ENCODE results near the gene ARFGEF2.

The ARFGEF2 gene

DNA sequence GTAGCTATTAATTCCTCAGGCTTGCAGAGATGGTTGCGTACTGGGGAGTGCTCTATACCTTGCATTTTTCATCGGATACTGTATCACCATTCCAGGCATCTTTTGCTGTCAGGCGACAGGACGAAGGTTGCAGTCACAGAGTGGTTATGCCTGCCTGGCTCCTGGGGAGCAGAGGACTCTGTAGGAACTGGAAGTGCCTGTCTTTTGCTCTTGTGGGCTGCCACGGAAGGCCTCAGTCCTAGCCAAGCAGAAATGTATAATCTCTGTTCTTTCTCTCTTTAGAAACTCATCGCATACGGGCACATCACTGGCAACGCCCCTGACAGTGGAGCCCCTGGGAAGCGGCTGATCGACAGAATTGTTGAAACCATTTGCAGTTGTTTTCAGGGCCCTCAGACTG, 29.5 kb downstream of the ARFGEF2 start:
- Histone ChIP-seq H3K9me3 (ENCODE audit: control insufficient read depth in 2 of 2, low read length in 2 of 2) (no peaks in the 10 kb centered on the region), H3K36me3 (ENCODE audit: control insufficient read depth in 2 of 2, insufficient read depth in 2 of 2, low read length in 2 of 2) (peaks cover 51 to 71% of the 10 kb centered on the region in 2 donors), H3K27me3 (ENCODE audit: control insufficient read depth in 2 of 2, insufficient read depth in 2 of 2, low read length in 2 of 2) (no peaks in the 10 kb centered on the region), H3K9ac (ENCODE audit: low read depth in 1 of 2, low read length in 2 of 2) (no peak overlapping the region), H3K27ac (ENCODE audit: low read depth in 2 of 2, low read length in 2 of 2) (no peak overlapping the region), H3K4me1 (ENCODE audit: control insufficient read depth in 2 of 2, insufficient read depth in 2 of 2, low read length in 2 of 2) (peaks cover 0 to 9% of the 10 kb centered on the region in 2 donors), H3K4me3 (ENCODE audit: low read length in 2 of 2) (no peak overlapping the region)

DNA sequence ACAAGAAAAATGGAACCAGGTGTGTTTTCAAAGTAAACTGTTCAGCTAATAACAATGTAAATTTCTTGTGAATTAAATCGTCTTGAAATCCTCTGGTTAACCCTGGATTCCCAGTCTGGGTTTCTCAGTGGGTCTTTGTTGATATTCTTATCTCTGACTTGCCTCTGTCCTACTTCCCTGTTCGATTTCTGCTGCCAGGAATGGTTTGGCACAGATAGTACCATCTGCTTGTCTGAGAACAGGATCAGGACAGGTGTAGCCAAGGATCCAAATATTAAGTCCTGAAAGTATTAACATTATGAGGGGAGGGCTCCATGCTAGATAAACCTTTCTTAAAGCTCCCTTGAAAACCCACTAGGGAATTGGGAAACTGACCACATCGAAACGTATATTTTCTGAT, 30.1 kb downstream of the ARFGEF2 start:
- Histone ChIP-seq H3K9ac (ENCODE audit: low read depth in 1 of 2, low read length in 2 of 2) (no peak overlapping the region), H3K4me3 (ENCODE audit: low read length in 2 of 2) (no peak overlapping the region)

DNA sequence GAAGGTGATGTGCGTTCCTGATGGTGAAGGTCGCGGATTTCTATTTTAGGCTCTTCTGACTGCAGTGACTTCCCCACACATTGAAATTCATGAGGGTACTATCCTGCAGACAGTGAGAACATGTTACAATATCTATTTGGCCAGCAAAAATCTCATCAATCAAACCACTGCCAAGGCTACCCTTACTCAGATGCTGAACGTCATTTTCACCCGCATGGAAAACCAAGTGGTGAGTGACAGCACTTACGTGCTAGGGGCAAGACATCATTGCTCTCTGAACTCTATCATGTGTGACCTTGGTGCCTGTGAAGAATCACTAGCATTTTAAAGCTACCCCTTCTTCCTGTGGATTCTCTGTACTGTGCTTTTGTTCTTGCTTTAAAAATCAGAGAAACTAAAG, 31.1 kb downstream of the ARFGEF2 start:
- peaks cover 66 to 82% of the 10 kb centered on the region in 2 donors for H3K36me3 ChIP-seq (ENCODE audit: control insufficient read depth in 2 of 2, insufficient read depth in 2 of 2, low read length in 2 of 2)

More for the DNA sequence above, 30.1 kb downstream of the ARFGEF2 start:
- H3K36me3 ChIP-seq (ENCODE audit: control insufficient read depth in 2 of 2, insufficient read depth in 2 of 2, low read length in 2 of 2), result peaks cover 56 to 75% of the 10 kb centered on the region in 2 donors
- H3K27ac ChIP-seq (ENCODE audit: low read depth in 2 of 2, low read length in 2 of 2), result no peak overlapping the region
- H3K4me1 ChIP-seq (ENCODE audit: control insufficient read depth in 2 of 2, insufficient read depth in 2 of 2, low read length in 2 of 2), result peaks cover 0 to 7% of the 10 kb centered on the region in 2 donors
- no peaks in the 10 kb centered on the region for H3K9me3 ChIP-seq (ENCODE audit: control insufficient read depth in 2 of 2, low read length in 2 of 2)
- H3K27me3 ChIP-seq (ENCODE audit: control insufficient read depth in 2 of 2, insufficient read depth in 2 of 2, low read length in 2 of 2), result no peaks in the 10 kb centered on the region

DNA sequence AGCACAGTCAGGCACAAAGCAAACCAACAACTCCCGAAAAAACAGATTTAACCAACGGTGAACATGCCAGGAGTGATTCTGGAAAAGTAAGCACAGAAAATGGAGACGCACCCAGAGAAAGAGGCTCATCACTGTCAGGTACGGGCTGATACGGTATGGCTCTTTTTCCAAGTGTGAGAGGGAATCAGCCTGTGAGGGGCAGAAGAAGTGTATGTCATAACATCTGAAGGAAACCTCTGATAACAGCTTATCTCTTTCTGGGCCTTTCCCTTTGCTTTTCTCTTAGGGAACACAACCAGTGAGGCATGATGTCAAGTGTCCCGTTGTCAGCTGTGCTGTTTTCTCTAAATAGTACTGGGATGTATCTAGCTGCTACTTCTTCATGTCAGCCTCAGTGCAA, 32.1 kb downstream of the ARFGEF2 start:
- no peak overlapping the region for H3K9ac ChIP-seq (ENCODE audit: low read depth in 1 of 2, low read length in 2 of 2)
- H3K4me1 ChIP-seq (ENCODE audit: control insufficient read depth in 2 of 2, insufficient read depth in 2 of 2, low read length in 2 of 2), result peaks cover 0 to 7% of the 10 kb centered on the region in 2 donors
- no peak overlapping the region for H3K27ac ChIP-seq (ENCODE audit: low read depth in 2 of 2, low read length in 2 of 2)
- H3K36me3 ChIP-seq (ENCODE audit: control insufficient read depth in 2 of 2, insufficient read depth in 2 of 2, low read length in 2 of 2), result peaks cover 71 to 82% of the 10 kb centered on the region in 2 donors
- H3K9me3 ChIP-seq (ENCODE audit: control insufficient read depth in 2 of 2, low read length in 2 of 2), result no peaks in the 10 kb centered on the region
- no peaks in the 10 kb centered on the region for H3K27me3 ChIP-seq (ENCODE audit: control insufficient read depth in 2 of 2, insufficient read depth in 2 of 2, low read length in 2 of 2)
- no peak overlapping the region for H3K4me3 ChIP-seq (ENCODE audit: low read length in 2 of 2)

More for the DNA sequence above, 31.1 kb downstream of the ARFGEF2 start:
- Histone ChIP-seq H3K4me1 (ENCODE audit: control insufficient read depth in 2 of 2, insufficient read depth in 2 of 2, low read length in 2 of 2) (peaks cover 0 to 7% of the 10 kb centered on the region in 2 donors), H3K9me3 (ENCODE audit: control insufficient read depth in 2 of 2, low read length in 2 of 2) (no peaks in the 10 kb centered on the region), H3K9ac (ENCODE audit: low read depth in 1 of 2, low read length in 2 of 2) (no peak overlapping the region), H3K27ac (ENCODE audit: low read depth in 2 of 2, low read length in 2 of 2) (no peak overlapping the region), H3K4me3 (ENCODE audit: low read length in 2 of 2) (no peak overlapping the region), H3K27me3 (ENCODE audit: control insufficient read depth in 2 of 2, insufficient read depth in 2 of 2, low read length in 2 of 2) (no peaks in the 10 kb centered on the region)

DNA sequence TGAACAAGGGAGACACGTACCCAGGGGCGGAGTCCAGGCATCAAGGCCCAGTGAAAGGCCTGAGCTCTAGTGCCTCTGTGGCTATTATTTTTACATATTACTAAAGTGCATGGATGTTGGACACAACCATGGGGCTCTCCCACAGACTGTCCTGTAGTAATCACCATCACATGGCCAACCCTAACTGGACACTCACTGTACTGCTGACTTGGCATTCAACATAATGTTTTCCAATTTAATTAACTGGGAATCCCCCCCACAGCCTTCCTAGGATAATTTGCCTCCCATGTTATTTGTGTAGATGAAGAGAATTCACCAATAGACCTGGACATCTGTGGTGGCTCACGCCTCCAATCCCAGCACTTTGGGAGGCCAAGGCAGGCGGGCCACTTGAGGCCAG, 34.5 kb downstream of the ARFGEF2 start:
- H3K4me1 ChIP-seq (ENCODE audit: control insufficient read depth in 2 of 2, insufficient read depth in 2 of 2, low read length in 2 of 2), result no peaks in the 10 kb centered on the region
- peaks cover 63 to 81% of the 10 kb centered on the region in 2 donors for H3K36me3 ChIP-seq (ENCODE audit: control insufficient read depth in 2 of 2, insufficient read depth in 2 of 2, low read length in 2 of 2)
- no peak overlapping the region for H3K27ac ChIP-seq (ENCODE audit: low read depth in 2 of 2, low read length in 2 of 2)
- no peak overlapping the region for H3K4me3 ChIP-seq (ENCODE audit: low read length in 2 of 2)
- no peaks in the 10 kb centered on the region for H3K27me3 ChIP-seq (ENCODE audit: control insufficient read depth in 2 of 2, insufficient read depth in 2 of 2, low read length in 2 of 2)
- no peaks in the 10 kb centered on the region for H3K9me3 ChIP-seq (ENCODE audit: control insufficient read depth in 2 of 2, low read length in 2 of 2)
- no peak overlapping the region for H3K9ac ChIP-seq (ENCODE audit: low read depth in 1 of 2, low read length in 2 of 2)

DNA sequence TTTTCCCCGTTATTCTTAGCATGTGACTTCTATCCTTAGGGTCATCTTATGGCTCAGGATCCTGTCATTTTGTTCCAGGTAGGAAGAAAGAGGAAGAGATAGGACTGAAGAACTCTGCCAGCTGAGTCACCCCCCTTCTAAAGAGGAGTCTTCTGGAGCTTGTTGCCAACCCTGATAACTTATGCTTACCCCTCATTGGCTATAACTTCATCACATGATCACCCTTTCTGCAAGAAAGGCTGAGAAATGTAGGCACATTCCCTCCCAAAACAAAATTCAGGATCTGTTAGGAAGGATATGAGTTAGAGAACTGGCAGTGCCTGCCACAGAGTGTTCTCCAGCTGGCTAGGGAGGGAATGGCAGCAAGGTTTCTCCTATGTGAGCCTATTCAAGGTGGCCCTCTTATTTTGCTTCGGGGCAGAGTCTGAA, 35.6 kb downstream of the ARFGEF2 start:
- H3K9me3 ChIP-seq (ENCODE audit: control insufficient read depth in 2 of 2, low read length in 2 of 2), result no peaks in the 10 kb centered on the region
- H3K36me3 ChIP-seq (ENCODE audit: control insufficient read depth in 2 of 2, insufficient read depth in 2 of 2, low read length in 2 of 2), result peaks cover 56 to 71% of the 10 kb centered on the region in 2 donors
- H3K27me3 ChIP-seq (ENCODE audit: control insufficient read depth in 2 of 2, insufficient read depth in 2 of 2, low read length in 2 of 2), result no peaks in the 10 kb centered on the region
- H3K4me3 ChIP-seq (ENCODE audit: low read length in 2 of 2), result no peak overlapping the region
- no peaks in the 10 kb centered on the region for H3K4me1 ChIP-seq (ENCODE audit: control insufficient read depth in 2 of 2, insufficient read depth in 2 of 2, low read length in 2 of 2)
- no peak overlapping the region for H3K27ac ChIP-seq (ENCODE audit: low read depth in 2 of 2, low read length in 2 of 2)
- no peak overlapping the region for H3K9ac ChIP-seq (ENCODE audit: low read depth in 1 of 2, low read length in 2 of 2)

DNA sequence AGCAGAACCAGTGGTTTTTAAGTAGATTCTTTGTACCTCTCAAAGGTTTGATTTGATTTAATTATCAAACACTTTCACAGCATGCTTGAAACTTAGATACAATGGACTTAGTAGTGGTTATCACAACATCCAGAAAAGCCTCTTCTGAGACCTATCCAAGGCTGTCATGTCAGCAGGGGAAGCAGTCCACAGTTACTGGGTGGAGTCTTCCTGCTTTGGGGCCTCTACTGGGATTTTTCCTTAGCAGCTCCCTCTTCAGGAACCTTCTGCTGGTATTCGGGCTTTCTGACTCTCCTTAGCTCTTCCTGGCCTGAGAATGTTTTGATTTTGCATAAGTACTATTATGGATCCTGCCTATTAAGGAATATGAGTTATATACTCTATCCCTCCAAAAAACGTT, 36.0 kb downstream of the ARFGEF2 start:
- Histone ChIP-seq H3K27me3 (ENCODE audit: control insufficient read depth in 2 of 2, insufficient read depth in 2 of 2, low read length in 2 of 2) (no peaks in the 10 kb centered on the region), H3K4me3 (ENCODE audit: low read length in 2 of 2) (no peak overlapping the region), H3K36me3 (ENCODE audit: control insufficient read depth in 2 of 2, insufficient read depth in 2 of 2, low read length in 2 of 2) (peaks cover 54 to 67% of the 10 kb centered on the region in 2 donors), H3K4me1 (ENCODE audit: control insufficient read depth in 2 of 2, insufficient read depth in 2 of 2, low read length in 2 of 2) (no peaks in the 10 kb centered on the region), H3K27ac (ENCODE audit: low read depth in 2 of 2, low read length in 2 of 2) (no peak overlapping the region), H3K9ac (ENCODE audit: low read depth in 1 of 2, low read length in 2 of 2) (no peak overlapping the region), H3K9me3 (ENCODE audit: control insufficient read depth in 2 of 2, low read length in 2 of 2) (no peaks in the 10 kb centered on the region)

DNA sequence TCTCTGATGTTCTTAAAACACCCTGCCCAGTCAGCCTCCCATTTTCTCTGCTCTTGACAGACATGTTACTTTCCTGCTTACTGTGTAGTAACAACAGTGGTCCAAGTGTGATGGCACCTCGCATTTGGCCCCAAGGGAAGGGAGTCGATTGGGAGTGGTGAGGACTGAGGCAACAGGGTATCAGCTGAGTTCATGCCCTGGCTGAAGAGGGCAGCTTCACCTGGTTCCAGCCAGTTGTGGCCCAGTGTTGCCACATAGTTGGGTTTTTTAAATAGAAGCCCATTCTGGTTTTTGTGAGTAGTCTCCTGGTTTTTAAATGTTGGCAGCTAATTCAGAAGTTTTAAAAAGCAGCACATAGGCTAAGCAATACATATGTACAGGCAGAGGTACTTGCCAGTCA, 37.2 kb downstream of the ARFGEF2 start:
- H3K36me3 ChIP-seq (ENCODE audit: control insufficient read depth in 2 of 2, insufficient read depth in 2 of 2, low read length in 2 of 2), result peaks cover 50 to 64% of the 10 kb centered on the region in 2 donors
- H3K9me3 ChIP-seq (ENCODE audit: control insufficient read depth in 2 of 2, low read length in 2 of 2), result no peaks in the 10 kb centered on the region

DNA sequence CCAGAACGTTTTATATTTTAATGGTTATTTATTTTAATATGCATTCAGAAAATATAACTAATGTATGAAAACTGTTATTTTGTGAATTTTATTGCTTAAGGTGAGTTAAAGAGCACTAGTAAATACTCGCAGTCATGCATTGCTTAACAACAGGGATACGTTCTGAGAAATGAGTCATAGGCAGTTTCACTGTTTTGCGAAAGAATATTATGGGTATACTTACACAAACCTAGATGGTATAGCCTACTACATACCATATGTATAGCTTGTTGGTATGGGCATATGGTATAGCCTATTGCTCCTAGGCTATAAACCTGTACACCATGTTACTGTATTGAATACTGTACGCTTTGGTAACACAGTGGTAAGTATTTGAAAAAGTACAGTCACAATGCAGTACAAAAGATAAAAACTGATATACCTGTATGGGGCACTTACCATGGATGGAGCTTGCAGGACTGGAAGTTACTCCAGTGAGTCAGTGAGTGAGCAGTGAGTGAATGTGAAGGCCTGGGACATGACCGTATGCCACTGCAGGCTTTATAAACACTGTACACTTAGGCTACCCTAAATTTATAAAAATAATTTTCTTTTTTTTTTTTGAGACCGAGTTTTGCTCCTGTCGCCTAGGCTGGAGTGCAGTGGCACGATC, 38.5 kb downstream of the ARFGEF2 start:
- no peaks in the 10 kb centered on the region for H3K4me1 ChIP-seq (ENCODE audit: control insufficient read depth in 2 of 2, insufficient read depth in 2 of 2, low read length in 2 of 2)
- H3K9ac ChIP-seq (ENCODE audit: low read depth in 1 of 2, low read length in 2 of 2), result no peak overlapping the region
- no peaks in the 10 kb centered on the region for H3K9me3 ChIP-seq (ENCODE audit: control insufficient read depth in 2 of 2, low read length in 2 of 2)
- H3K4me3 ChIP-seq (ENCODE audit: low read length in 2 of 2), result no peak overlapping the region
- peaks cover 40 to 60% of the 10 kb centered on the region in 2 donors for H3K36me3 ChIP-seq (ENCODE audit: control insufficient read depth in 2 of 2, insufficient read depth in 2 of 2, low read length in 2 of 2)
- no peak overlapping the region for H3K27ac ChIP-seq (ENCODE audit: low read depth in 2 of 2, low read length in 2 of 2)
- no peaks in the 10 kb centered on the region for H3K27me3 ChIP-seq (ENCODE audit: control insufficient read depth in 2 of 2, insufficient read depth in 2 of 2, low read length in 2 of 2)

More for the DNA sequence above, 37.2 kb downstream of the ARFGEF2 start:
- no peak overlapping the region for H3K4me3 ChIP-seq (ENCODE audit: low read length in 2 of 2)
- H3K27me3 ChIP-seq (ENCODE audit: control insufficient read depth in 2 of 2, insufficient read depth in 2 of 2, low read length in 2 of 2), result no peaks in the 10 kb centered on the region
- H3K9ac ChIP-seq (ENCODE audit: low read depth in 1 of 2, low read length in 2 of 2), result no peak overlapping the region
- no peak overlapping the region for H3K27ac ChIP-seq (ENCODE audit: low read depth in 2 of 2, low read length in 2 of 2)
- H3K4me1 ChIP-seq (ENCODE audit: control insufficient read depth in 2 of 2, insufficient read depth in 2 of 2, low read length in 2 of 2), result no peaks in the 10 kb centered on the region

DNA sequence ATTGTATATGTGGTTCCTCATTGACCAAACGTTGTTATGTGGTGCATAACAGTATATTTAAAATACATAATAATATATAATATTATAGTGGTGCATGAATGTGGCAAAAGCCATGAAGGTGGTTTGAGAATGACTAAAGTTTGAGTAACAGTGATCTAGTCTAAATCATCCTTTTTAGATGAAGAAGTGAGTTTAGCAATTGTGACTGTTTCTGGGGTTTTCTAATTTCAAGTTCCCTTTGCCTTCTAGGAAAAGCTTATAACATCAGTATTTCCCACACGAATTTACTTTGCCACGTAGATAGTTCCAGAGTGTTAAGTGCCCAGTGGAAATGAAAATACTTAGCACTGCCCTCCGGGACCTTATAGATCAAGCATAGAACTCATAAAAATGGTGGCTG, 40.9 kb downstream of the ARFGEF2 start:
- H3K9ac ChIP-seq (ENCODE audit: low read depth in 1 of 2, low read length in 2 of 2), result no peak overlapping the region
- no peaks in the 10 kb centered on the region for H3K27me3 ChIP-seq (ENCODE audit: control insufficient read depth in 2 of 2, insufficient read depth in 2 of 2, low read length in 2 of 2)
- H3K27ac ChIP-seq (ENCODE audit: low read depth in 2 of 2, low read length in 2 of 2), result peak overlapping the region in 1 of 2 donors; percentile 26
- no peaks in the 10 kb centered on the region for H3K9me3 ChIP-seq (ENCODE audit: control insufficient read depth in 2 of 2, low read length in 2 of 2)
- no peaks in the 10 kb centered on the region for H3K4me1 ChIP-seq (ENCODE audit: control insufficient read depth in 2 of 2, insufficient read depth in 2 of 2, low read length in 2 of 2)
- no peak overlapping the region for H3K4me3 ChIP-seq (ENCODE audit: low read length in 2 of 2)
- peaks cover 34 to 58% of the 10 kb centered on the region in 2 donors for H3K36me3 ChIP-seq (ENCODE audit: control insufficient read depth in 2 of 2, insufficient read depth in 2 of 2, low read length in 2 of 2)

Measured in mucosa of rectum (tissue), 2 donors.